CD14-positive monocyte (primary cell): Measurements from ENCODE around the gene WASF2. TPM values are rescaled to one million over a fixed set of nuclear protein-coding genes. Genes with fewer than 3 reads are reported as not detected.

ENCODE experiments used
- DNase-seq, 3 donors: peaks; one replicate each; pipeline ENCODE4 v3.0.0-alpha.2; 2011 to 2022
- H2AFZ ChIP-seq: 2 replicates; pipeline ENCODE4 v1.6.0; 2012; ENCODE audit warnings: mild to moderate bottlenecking, low read depth, low read length, inconsistent platforms; ENCODE audit not compliant: insufficient read depth, poor library complexity, severe bottlenecking
- H3K27ac ChIP-seq, 2 donors: 1 replicate in 1 of 2; 2 replicates in 1 of 2; pipeline ENCODE4 v1.5.1; 2012 to 2013; ENCODE audit warnings: low read length in 2 of 2, control low read depth in 1 of 2, inconsistent platforms in 1 of 2, low read depth in 1 of 2, mild to moderate bottlenecking in 1 of 2
- H3K27me3 ChIP-seq, 2 donors: one replicate each; pipeline versions ENCODE4 v1.6.0 to v1.6.1; 2011 to 2013; ENCODE audit warnings: low read length in 2 of 2; ENCODE audit not compliant: control insufficient read depth in 2 of 2, insufficient read depth in 2 of 2
- H3K36me3 ChIP-seq, 2 donors: replicated peaks in 1 of 2; 1 replicate in 1 of 2; 2 replicates in 1 of 2; pipeline versions ENCODE4 v1.5.1 to v1.6.1; 2012 to 2013; ENCODE audit warnings: low read length in 2 of 2, control low read depth in 1 of 2, inconsistent platforms in 1 of 2, mild to moderate bottlenecking in 1 of 2; ENCODE audit not compliant: insufficient read depth in 2 of 2, control insufficient read depth in 1 of 2
- H3K4me1 ChIP-seq, 2 donors: 1 replicate in 1 of 2; 2 replicates in 1 of 2; pipeline versions ENCODE4 v1.5.1 to v1.6.1; 2012 to 2013; ENCODE audit warnings: low read length in 2 of 2, control low read depth in 1 of 2, inconsistent platforms in 1 of 2, mild to moderate bottlenecking in 1 of 2, moderate library complexity in 1 of 2; ENCODE audit not compliant: insufficient read depth in 2 of 2, control insufficient read depth in 1 of 2
- H3K4me2 ChIP-seq: replicated peaks from 2 replicates; pipeline ENCODE3; 2012; ENCODE audit warnings: low read length, moderate library complexity, mild to moderate bottlenecking; ENCODE audit not compliant: poor library complexity, severe bottlenecking; ENCODE audit errors: extremely low read depth
- H3K4me3 ChIP-seq, 3 experiments: fragments of 200-600 bp in 1 of 3; sonication (generic) in 1 of 3; replicated peaks in 1 of 3; 1 replicate in 2 of 3; 2 replicates in 1 of 3; pipeline ENCODE4 v1.5.1; 2011 to 2013; ENCODE audit warnings: low read length in 3 of 3, mild to moderate bottlenecking in 3 of 3, control low read depth in 2 of 3, low read depth in 2 of 3, inconsistent platforms in 1 of 3, moderate library complexity in 1 of 3
- H3K79me2 ChIP-seq: 2 replicates; pipeline ENCODE4 v1.6.0; 2012; ENCODE audit warnings: mild to moderate bottlenecking, control low read depth, inconsistent platforms, low read length, moderate library complexity; ENCODE audit not compliant: insufficient read depth
- H3K9ac ChIP-seq: 2 replicates; pipeline ENCODE4 v1.6.0; 2017; ENCODE audit warnings: low read length, mild to moderate bottlenecking; ENCODE audit not compliant: insufficient read depth, poor library complexity, severe bottlenecking
- H3K9me3 ChIP-seq, 2 donors: replicated peaks in 1 of 2; 1 replicate in 1 of 2; 2 replicates in 1 of 2; pipeline versions ENCODE4 v1.5.1 to v1.6.1; 2012 to 2013; ENCODE audit warnings: low read length in 2 of 2, control low read depth in 1 of 2; ENCODE audit not compliant: control insufficient read depth in 1 of 2, insufficient read depth in 1 of 2
- H4K20me1 ChIP-seq: 2 replicates; pipeline ENCODE4 v1.6.0; 2012; ENCODE audit warnings: mild to moderate bottlenecking, low read length, control low read depth, moderate library complexity; ENCODE audit not compliant: insufficient read depth
- H3K27ac Mint-ChIP-seq, 7 donors: one replicate each; pipeline ENCODE4 v1.8.0; 2020; ENCODE audit warnings: mild to moderate bottlenecking in 7 of 7, mixed read lengths in 7 of 7, moderate library complexity in 6 of 7, inconsistent platforms in 2 of 7
- H3K27me3 Mint-ChIP-seq, 3 donors: one replicate each; pipeline ENCODE4 v1.8.0; 2021 to 2022; ENCODE audit warnings: low read depth in 3 of 3, mild to moderate bottlenecking in 3 of 3, mixed read lengths in 3 of 3, moderate library complexity in 3 of 3, inconsistent platforms in 1 of 3
- H3K36me3 Mint-ChIP-seq, 2 donors: one replicate each; pipeline ENCODE4 v1.8.0; 2020; ENCODE audit warnings: mixed read lengths in 2 of 2, inconsistent platforms in 1 of 2, mild to moderate bottlenecking in 1 of 2
- H3K4me1 Mint-ChIP-seq: one replicate; pipeline ENCODE4 v1.8.0; 2020; ENCODE audit warnings: mild to moderate bottlenecking, mixed read lengths
- H3K4me3 Mint-ChIP-seq, 2 donors: one replicate each; pipeline ENCODE4 v1.8.0; 2020; ENCODE audit warnings: mild to moderate bottlenecking in 2 of 2, mixed read lengths in 2 of 2, moderate library complexity in 1 of 2
- H3K9me3 Mint-ChIP-seq, 7 donors: one replicate each; pipeline ENCODE4 v1.8.0; 2020 to 2022; ENCODE audit warnings: mixed read lengths in 7 of 7, mild to moderate bottlenecking in 6 of 7, moderate library complexity in 6 of 7, inconsistent platforms in 2 of 7
- WGBS: methylation state at CpG from one replicate; pipeline ENCODE4 v1.1.5; 2013; ENCODE audit warnings: missing lambda C conversion rate; ENCODE audit not compliant: insufficient coverage; 5-methylcytosine and 5-hydroxymethylcytosine counted together
- intact Hi-C, 2 donors: fragments of 100-400 bp; cut with micrococcal nuclease; formaldehyde crosslinking; loops; one replicate each; pipeline versions ENCODE4 v1.15.0 to v1.15.1; 2023
- polyA plus RNA-seq, 3 donors: library from polyadenylated mRNA; depleted of rRNA in 1 of 3; unstranded in 2 of 3; stranded (reverse) in 1 of 3; fragments of 300-500 nt in 2 of 3; fragments of >200 nt in 1 of 3; fragmentation: Illumina TruSeq in 2 of 3; gene quantifications; 1 replicate in 2 of 3; 2 replicates in 1 of 3; pipeline ENCODE4 v1.2.3, GENCODE V29; 2012 to 2021
- TF ChIP-seq, protein P1 (sequence below): fragments of 200-600 bp; IDR thresholded peaks from one replicate; pipeline ENCODE4 v1.8.0; 2022; ENCODE audit warnings: antibody characterized with exemption, mild to moderate bottlenecking

The WASF2 gene
- polyA plus RNA-seq, 3 donors, result 53.5 to 91.6 (median 86.4) TPM

DNA sequence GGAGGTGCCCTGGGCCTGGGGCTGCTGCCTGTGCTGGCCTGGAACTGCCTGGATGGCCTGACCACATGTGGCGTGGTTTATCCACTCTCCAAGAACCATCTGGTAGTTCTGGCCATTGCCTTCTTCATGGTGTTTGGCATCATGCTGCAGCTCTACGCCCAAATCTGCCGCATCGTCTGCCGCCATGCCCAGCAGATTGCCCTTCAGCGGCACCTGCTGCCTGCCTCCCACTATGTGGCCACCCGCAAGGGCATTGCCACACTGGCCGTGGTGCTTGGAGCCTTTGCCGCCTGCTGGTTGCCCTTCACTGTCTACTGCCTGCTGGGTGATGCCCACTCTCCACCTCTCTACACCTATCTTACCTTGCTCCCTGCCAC, 95.7 kb downstream of the WASF2 start:
- Histone ChIP-seq H3K4me2 (no peak overlapping the region), H3K4me1 (peaks cover 16 to 18% of the 10 kb centered on the region in 2 donors)

DNA sequence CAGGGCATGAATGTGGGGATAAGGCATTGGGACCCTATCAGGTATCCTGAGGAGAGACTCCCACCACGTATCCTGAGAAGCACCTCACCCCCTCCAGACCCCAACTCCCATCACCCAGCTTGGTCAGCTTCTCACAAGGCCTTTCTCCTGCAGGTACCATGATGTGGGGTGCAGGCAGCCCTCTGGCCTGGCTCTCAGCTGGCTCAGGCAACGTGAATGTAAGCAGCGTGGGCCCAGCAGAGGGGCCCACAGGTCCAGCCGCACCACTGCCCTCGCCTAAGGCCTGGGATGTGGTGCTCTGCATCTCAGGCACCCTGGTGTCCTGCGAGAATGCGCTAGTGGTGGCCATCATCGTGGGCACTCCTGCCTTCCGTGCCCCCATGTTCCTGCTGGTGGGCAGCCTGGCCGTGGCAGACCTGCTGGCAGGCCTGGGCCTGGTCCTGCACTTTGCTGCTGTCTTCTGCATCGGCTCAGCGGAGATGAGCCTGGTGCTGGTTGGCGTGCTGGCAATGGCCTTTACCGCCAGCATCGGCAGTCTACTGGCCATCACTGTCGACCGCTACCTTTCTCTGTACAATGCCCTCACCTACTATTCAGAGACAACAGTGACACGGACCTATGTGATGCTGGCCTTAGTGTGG, 96.2 kb downstream of the WASF2 start:
- WGBS, result 96% methylated on average over 12 of the region's 18 CpGs
- no peaks in the 10 kb centered on the region for H3K79me2 ChIP-seq
- Mint-ChIP-seq H3K27me3 (peaks cover 18 to 23% (median 22%) of the 10 kb centered on the region in 3 donors), H3K9me3 (peaks cover 0 to 5% (median 0%) of the 10 kb centered on the region in 7 donors), H3K36me3 (no peaks in the 10 kb centered on the region), H3K27ac (peak overlapping the region in 2 of 7 donors; percentile 73), H3K4me3 (no peak overlapping the region), H3K4me1 (peaks cover 16% of the 10 kb centered on the region)
- H3K27me3 ChIP-seq, result peaks cover 0 to 19% of the 10 kb centered on the region in 2 donors
- H3K9ac ChIP-seq, result no peak overlapping the region
- no peak overlapping the region for H3K27ac ChIP-seq
- no peak overlapping the region for H3K4me2 ChIP-seq
- no peaks in the 10 kb centered on the region for H4K20me1 ChIP-seq
- H3K9me3 ChIP-seq, result no peaks in the 10 kb centered on the region
- intact Hi-C loops, result loop anchor here (2.0 to 10.0 kb wide), 4 partner anchors 25 to 289 kb away; no protein-coding TSS in a partner anchor
- H3K4me1 ChIP-seq, result peaks cover 16 to 18% of the 10 kb centered on the region in 2 donors
- no peak overlapping the region for H3K4me3 ChIP-seq
- DNase-seq, result no peak
- no peak overlapping the region for H2AFZ ChIP-seq
- H3K36me3 ChIP-seq, result no peaks in the 10 kb centered on the region
- TF ChIP-seq, protein P1, sequence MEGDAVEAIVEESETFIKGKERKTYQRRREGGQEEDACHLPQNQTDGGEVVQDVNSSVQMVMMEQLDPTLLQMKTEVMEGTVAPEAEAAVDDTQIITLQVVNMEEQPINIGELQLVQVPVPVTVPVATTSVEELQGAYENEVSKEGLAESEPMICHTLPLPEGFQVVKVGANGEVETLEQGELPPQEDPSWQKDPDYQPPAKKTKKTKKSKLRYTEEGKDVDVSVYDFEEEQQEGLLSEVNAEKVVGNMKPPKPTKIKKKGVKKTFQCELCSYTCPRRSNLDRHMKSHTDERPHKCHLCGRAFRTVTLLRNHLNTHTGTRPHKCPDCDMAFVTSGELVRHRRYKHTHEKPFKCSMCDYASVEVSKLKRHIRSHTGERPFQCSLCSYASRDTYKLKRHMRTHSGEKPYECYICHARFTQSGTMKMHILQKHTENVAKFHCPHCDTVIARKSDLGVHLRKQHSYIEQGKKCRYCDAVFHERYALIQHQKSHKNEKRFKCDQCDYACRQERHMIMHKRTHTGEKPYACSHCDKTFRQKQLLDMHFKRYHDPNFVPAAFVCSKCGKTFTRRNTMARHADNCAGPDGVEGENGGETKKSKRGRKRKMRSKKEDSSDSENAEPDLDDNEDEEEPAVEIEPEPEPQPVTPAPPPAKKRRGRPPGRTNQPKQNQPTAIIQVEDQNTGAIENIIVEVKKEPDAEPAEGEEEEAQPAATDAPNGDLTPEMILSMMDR, result no peak

More for the DNA sequence above, 95.7 kb downstream of the WASF2 start:
- H3K4me1 Mint-ChIP-seq, result peaks cover 16% of the 10 kb centered on the region
- intact Hi-C loops, result loop anchor here (2.0 to 10.0 kb wide), 3 partner anchors 35 to 289 kb away; no protein-coding TSS in a partner anchor
- no peaks in the 10 kb centered on the region for H3K36me3 Mint-ChIP-seq
- H3K27me3 Mint-ChIP-seq, result peaks cover 18 to 23% (median 23%) of the 10 kb centered on the region in 3 donors
- Histone ChIP-seq H3K27ac (no peak overlapping the region), H3K4me3 (no peak overlapping the region), H2AFZ (no peak overlapping the region), H3K9ac (no peak overlapping the region), H3K27me3 (peaks cover 0 to 19% of the 10 kb centered on the region in 2 donors), H3K9me3 (no peaks in the 10 kb centered on the region), H4K20me1 (no peaks in the 10 kb centered on the region), H3K36me3 (no peaks in the 10 kb centered on the region), H3K79me2 (no peaks in the 10 kb centered on the region)
- peaks cover 0 to 5% (median 0%) of the 10 kb centered on the region in 7 donors for H3K9me3 Mint-ChIP-seq
- H3K27ac Mint-ChIP-seq, result peak overlapping the region in 2 of 7 donors; percentile 26 to 73
- DNase-seq, result no peak
- TF ChIP-seq, protein P1, result no peak
- 100% methylated on average over 8 of the region's 9 CpGs for WGBS
- H3K4me3 Mint-ChIP-seq, result no peak overlapping the region
